ENCODE results near the gene C1QTNF8.

C1QTNF8 gene

GRCh38 chr16:1044460-1045309, 51.4 kb downstream of the C1QTNF8 start:
- no peak for DNase-seq (ENCODE audit: low spot score)
- no peak for TF ChIP-seq CTCF (IDR thresholded peaks at IDR 0.05; ENCODE audit: extremely low read depth, insufficient read depth, missing control alignments)
- in situ Hi-C loops (cut with MboI; ENCODE audit: low pct_unique_long_range_greater_than_20kb, low sequenced_read_pairs, unreplicated experiment), result no loop called here

GRCh38 chr16:1043881-1044451, 52.1 kb downstream of the C1QTNF8 start:
- DNase-seq (ENCODE audit: low spot score), result no peak
- in situ Hi-C loops (cut with MboI; ENCODE audit: low pct_unique_long_range_greater_than_20kb, low sequenced_read_pairs, unreplicated experiment), result no loop called here
- TF ChIP-seq CTCF (IDR thresholded peaks at IDR 0.05; ENCODE audit: extremely low read depth, insufficient read depth, missing control alignments), result no peak

GRCh38 chr16:1042866-1043265, 53.2 kb downstream of the C1QTNF8 start:
- no peak for DNase-seq (ENCODE audit: low spot score)
- TF ChIP-seq CTCF (IDR thresholded peaks at IDR 0.05; ENCODE audit: extremely low read depth, insufficient read depth, missing control alignments), result no peak
- in situ Hi-C loops (cut with MboI; ENCODE audit: low pct_unique_long_range_greater_than_20kb, low sequenced_read_pairs, unreplicated experiment), result no loop called here

GRCh38 chr16:1042049-1042744, 53.8 kb downstream of the C1QTNF8 start:
- in situ Hi-C loops (cut with MboI; ENCODE audit: low pct_unique_long_range_greater_than_20kb, low sequenced_read_pairs, unreplicated experiment), result no loop called here
- no peak for TF ChIP-seq CTCF (IDR thresholded peaks at IDR 0.05; ENCODE audit: extremely low read depth, insufficient read depth, missing control alignments)
- no peak for DNase-seq (ENCODE audit: low spot score)

GRCh38 chr16:1040346-1040745, 55.7 kb downstream of the C1QTNF8 start:
- in situ Hi-C loops (cut with MboI; ENCODE audit: low pct_unique_long_range_greater_than_20kb, low sequenced_read_pairs, unreplicated experiment), result no loop called here
- no peak for TF ChIP-seq CTCF (IDR thresholded peaks at IDR 0.05; ENCODE audit: extremely low read depth, insufficient read depth, missing control alignments)
- no peak for DNase-seq (ENCODE audit: low spot score)

- no peak for DNase-seq (ENCODE audit: low spot score)
- in situ Hi-C loops (cut with MboI; ENCODE audit: low pct_unique_long_range_greater_than_20kb, low sequenced_read_pairs, unreplicated experiment), result no loop called here
These were observed 56.3 kb downstream of the C1QTNF8 start for GRCh38 chr16:1039762-1040161.

More at GRCh38 chr16:1039762-1040161, 56.3 kb downstream of the C1QTNF8 start:
- TF ChIP-seq CTCF (IDR thresholded peaks at IDR 0.05; ENCODE audit: extremely low read depth, insufficient read depth, missing control alignments), result no peak
